A549 (cell line): ENCODE results near the gene AUH. TPM values are rescaled to one million over a fixed set of nuclear protein-coding genes. Genes with fewer than 3 reads are reported as not detected.

Experiments
- ATAC-seq, 2 experiments: fragments of 200-7000 bp in 1 of 2; fragments of >200 bp in 1 of 2; cut with Nextera tagmentation in 1 of 2; cut with Tn5 transposase in 1 of 2; 3 replicates each; pipeline versions ENCODE4 v1.8.0 to v1.9.1; 2018 to 2020; ENCODE audit warnings: mild to moderate bottlenecking in 1 of 2, moderate library complexity in 1 of 2
- CTCF ChIA-PET: fragments of 300-600 bp; sonication (Branson Sonifier 250); formaldehyde crosslinking; extraction: SDS; loops from one replicate; lab custom pipeline; 2021; ENCODE audit warnings: antibody characterized with exemption, inconsistent platforms; lab: Yijun Ruan, JAX
- POLR2A ChIA-PET: fragments of 350-600 bp; formaldehyde crosslinking; extraction: SDS; loops from one replicate; lab custom pipeline; 2021; ENCODE audit warnings: antibody characterized with exemption, inconsistent platforms; lab: Yijun Ruan, JAX
- DNase-seq, 2 experiments: peaks; one replicate each; pipeline versions ENCODE4 v3.0.0 to v3.0.0-alpha.2; 2011 to 2016; ENCODE audit warnings: low read depth in 1 of 2, low spot score in 1 of 2
- FAIRE-seq: peaks from 2 replicates; lab custom pipeline; 2011; peaks lifted over from hg19 to GRCh38; lab: Jason Lieb, UNC
- H3K27ac ChIP-seq, 2 experiments: fragments of >200 bp; sonication (Bioruptor Twin); formaldehyde crosslinking; 3 replicates each; pipeline ENCODE4 v1.5.1; 2016 to 2017
- H3K4me1 ChIP-seq: fragments of >200 bp; sonication (Bioruptor Twin); formaldehyde crosslinking; 3 replicates; pipeline ENCODE4 v1.6.1; 2016
- H3K4me2 ChIP-seq: fragments of >200 bp; sonication (Bioruptor Twin); formaldehyde crosslinking; 3 replicates; pipeline ENCODE4 v1.6.1; 2016
- H3K4me3 ChIP-seq: fragments of >200 bp; sonication (Bioruptor Twin); formaldehyde crosslinking; 3 replicates; pipeline ENCODE4 v1.5.1; 2016
- H3K9me3 ChIP-seq: fragments of >200 bp; sonication (Bioruptor Twin); formaldehyde crosslinking; 3 replicates; pipeline ENCODE4 v1.6.1; 2016
- CEBPB ChIP-seq, 2 experiments: fragments of >200 bp in 1 of 2; sonication (Bioruptor Twin) in 1 of 2; formaldehyde crosslinking in 1 of 2; IDR thresholded peaks; 2 replicates each; pipeline ENCODE4 v1.6.1; 2012 to 2016
- CHD2 ChIP-seq: fragments of 150-350 bp; IDR thresholded peaks from 2 replicates; pipeline ENCODE4 v1.6.1; 2014; ENCODE audit warnings: low read length; ENCODE audit not compliant: partially characterized antibody
- E2F6 ChIP-seq: IDR thresholded peaks from 2 replicates; pipeline ENCODE4 v1.6.1; 2012; ENCODE audit warnings: low read depth, borderline replicate concordance
- EHMT2 ChIP-seq: fragments of 200-600 bp; sonication (generic); IDR thresholded peaks from 2 replicates; pipeline ENCODE4 v1.6.1; 2016; ENCODE audit warnings: antibody characterized with exemption, low read depth, mild to moderate bottlenecking, moderate library complexity
- EP300 ChIP-seq, 2 experiments: fragments of >200 bp; sonication (Bioruptor Twin); formaldehyde crosslinking; IDR thresholded peaks; 2 replicates in 1 of 2; 3 replicates in 1 of 2; pipeline ENCODE4 v1.6.1; 2016 to 2017
- ESRRA ChIP-seq: fragments of 150-350 bp; IDR thresholded peaks from 2 replicates; pipeline ENCODE4 v1.6.1; 2014; ENCODE audit warnings: mild to moderate bottlenecking, low read length, borderline replicate concordance
- FOSL2 ChIP-seq, 2 experiments: fragments of 450-650 bp in 1 of 2; fragments of >200 bp in 1 of 2; sonication (Bioruptor Twin) in 1 of 2; formaldehyde crosslinking; IDR thresholded peaks; 2 replicates each; pipeline versions ENCODE4 v1.5.0 to v1.6.1; 2016 to 2020; ENCODE audit warnings: mild to moderate bottlenecking in 1 of 2, moderate library complexity in 1 of 2
- HOXA7 ChIP-seq: fragments of 250-450 bp; sonication (Bioruptor Pico); IDR thresholded peaks from 2 replicates; pipeline ENCODE4 v1.5.0; 2020; ENCODE audit warnings: mild to moderate bottlenecking, moderate library complexity
- JUN ChIP-seq, 2 experiments: fragments of >200 bp; sonication (Bioruptor Twin); formaldehyde crosslinking; IDR thresholded peaks; 2 replicates in 1 of 2; 3 replicates in 1 of 2; pipeline ENCODE4 v1.6.1; 2016 to 2017
- KDM5A ChIP-seq: fragments of 200-600 bp; sonication (generic); IDR thresholded peaks from 2 replicates; pipeline ENCODE4 v1.6.1; 2016; ENCODE audit warnings: antibody characterized with exemption, mild to moderate bottlenecking
- MAZ ChIP-seq: fragments of 150-350 bp; IDR thresholded peaks from 2 replicates; pipeline ENCODE4 v1.6.1; 2014; ENCODE audit warnings: antibody characterized with exemption, low read depth, low read length, borderline replicate concordance
- NFE2L2 ChIP-seq: fragments of 150-350 bp; conservative IDR thresholded peaks from 2 replicates; pipeline ENCODE4 v1.6.1; 2014; ENCODE audit warnings: low read length
- PBX3 ChIP-seq: IDR thresholded peaks from 2 replicates; pipeline ENCODE4 v1.6.1; 2012
- POLR2AphosphoS2 ChIP-seq: conservative IDR thresholded peaks from 2 replicates; pipeline ENCODE4 v1.6.1; 2012; ENCODE audit warnings: low read length, improper control_type of control experiment, inconsistent platforms
- RFX5 ChIP-seq: fragments of 450-650 bp; IDR thresholded peaks from 2 replicates; pipeline ENCODE4 v1.7.1; 2014; ENCODE audit warnings: antibody characterized with exemption, mild to moderate bottlenecking, moderate library complexity
- RNF2 ChIP-seq: fragments of 200-600 bp; sonication (generic); IDR thresholded peaks from 2 replicates; pipeline ENCODE4 v1.6.1; 2016; ENCODE audit warnings: low read depth, mild to moderate bottlenecking, antibody characterized with exemption, moderate library complexity, borderline replicate concordance
- TP53 ChIP-seq: fragments of 250-450 bp; sonication (Bioruptor Pico); IDR thresholded peaks from 2 replicates; pipeline ENCODE4 v1.5.0; 2021; ENCODE audit warnings: mild to moderate bottlenecking, moderate library complexity
- USF2 ChIP-seq: fragments of 450-650 bp; IDR thresholded peaks from 2 replicates; pipeline ENCODE4 v1.6.1; 2014; ENCODE audit warnings: antibody characterized with exemption
- ZC3H11A ChIP-seq: fragments of 450-650 bp; IDR thresholded peaks from 2 replicates; pipeline ENCODE4 v1.6.1; 2014; ENCODE audit warnings: antibody characterized with exemption, mild to moderate bottlenecking
- ZFP36 ChIP-seq: fragments of 450-650 bp; IDR thresholded peaks from 2 replicates; pipeline ENCODE4 v1.6.1; 2014; ENCODE audit warnings: borderline replicate concordance; ENCODE audit not compliant: partially characterized antibody
- ZNF302 ChIP-seq: fragments of 250-450 bp; sonication (Bioruptor Pico); IDR thresholded peaks from 2 replicates; pipeline ENCODE4 v1.9.0; 2021; ENCODE audit warnings: inconsistent platforms, mild to moderate bottlenecking, moderate library complexity
- WGBS: methylation state at CpG from one replicate; pipeline ENCODE4 v1.1.6; 2017; ENCODE audit errors: missing lambda C conversion rate; 5-methylcytosine and 5-hydroxymethylcytosine counted together
- polyA plus RNA-seq, 4 experiments: library from polyadenylated mRNA; depleted of rRNA in 3 of 4; stranded (reverse); fragments of >200 nt; fragmentation: RNase III in 1 of 4; extraction: RNeasy Plus Mini Kit Qiagen cat#74134 plus additional on column Dnase treatment in 1 of 4; gene quantifications; 2 replicates in 3 of 4; 3 replicates in 1 of 4; pipeline ENCODE4 v1.2.3, GENCODE V29; 2011 to 2017

AUH gene
- polyA plus RNA-seq, 2 of the 4 experiments (the other 2 are of a cell fraction), result 11.1 to 15.9 TPM

GRCh38 chr9:91191411-91192380 is 170.0 kb downstream of the AUH start (continued):
- TF ChIP-seq POLR2AphosphoS2 (no peak), KDM5A (no peak), HOXA7 (CRISPR knock-in tag) (no peak)

- Histone ChIP-seq H3K9me3 (peaks cover 7% of the 10 kb centered on the region; the same call in 1 of the 3 replicates), H3K4me2 (no peak overlapping the region), H3K27ac (peak overlapping the region in 1 of 2 experiments; percentile 28; a peak in 1 of 6 replicates), H3K4me3 (no peak overlapping the region), H3K4me1 (peaks cover 30% of the 10 kb centered on the region)
- DNase-seq (no peak), ATAC-seq (no peak), FAIRE-seq (no peak)
- CTCF ChIA-PET, result interaction anchor here (0.7 to 1.0 kb wide), 2 partner anchors 120 to 156 kb away, joined by 3 to 6 read pairs; no protein-coding TSS in a partner anchor
- 93% methylated on average over 4 of the region's 4 CpGs for WGBS
- POLR2A ChIA-PET, result no interaction called here
- TF ChIP-seq CHD2 (no peak), TP53 (CRISPR knock-in tag) (no peak), RNF2 (no peak), EHMT2 (no peak), ZNF302 (no peak), MAZ (no peak), CEBPB (IDR thresholded peaks at IDR 0.05) (no peak), RFX5 (no peak), JUN (IDR thresholded peaks at IDR 0.05) (no peak), ESRRA (no peak), E2F6 (no peak), ZFP36 (no peak), NFE2L2 (no peak), ZC3H11A (no peak), USF2 (no peak), PBX3 (no peak), EP300 (IDR thresholded peaks at IDR 0.05) (no peak), FOSL2 (IDR thresholded peaks at IDR 0.05) (no peak), FOSL2 (CRISPR knock-in tag; IDR thresholded peaks at IDR 0.05) (no peak)
Observed at GRCh38 chr9:91190062-91190461, 171.7 kb downstream of the AUH start.
